ENCODE measurements around the gene ECHS1.

DNA sequence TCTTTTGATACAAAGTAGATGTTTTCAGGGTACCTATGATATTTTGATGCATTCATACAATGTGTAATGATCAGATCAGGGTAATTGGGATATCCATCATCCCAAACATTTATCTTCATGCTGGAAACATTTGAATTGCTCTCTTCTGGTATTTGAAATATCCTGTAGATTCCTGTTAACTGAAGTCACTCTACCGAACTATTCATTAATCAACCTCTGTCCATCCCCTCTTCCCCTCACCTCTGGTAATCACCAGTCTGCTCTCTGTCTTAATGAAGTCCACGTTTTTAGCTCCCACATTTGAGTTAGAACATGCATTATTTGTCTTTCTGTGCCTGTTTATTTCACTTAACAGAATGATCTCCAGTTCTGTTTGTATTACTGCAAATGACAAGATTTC lies 32.1 kb upstream of the ECHS1 start:
- TF ChIP-seq, protein P1, sequence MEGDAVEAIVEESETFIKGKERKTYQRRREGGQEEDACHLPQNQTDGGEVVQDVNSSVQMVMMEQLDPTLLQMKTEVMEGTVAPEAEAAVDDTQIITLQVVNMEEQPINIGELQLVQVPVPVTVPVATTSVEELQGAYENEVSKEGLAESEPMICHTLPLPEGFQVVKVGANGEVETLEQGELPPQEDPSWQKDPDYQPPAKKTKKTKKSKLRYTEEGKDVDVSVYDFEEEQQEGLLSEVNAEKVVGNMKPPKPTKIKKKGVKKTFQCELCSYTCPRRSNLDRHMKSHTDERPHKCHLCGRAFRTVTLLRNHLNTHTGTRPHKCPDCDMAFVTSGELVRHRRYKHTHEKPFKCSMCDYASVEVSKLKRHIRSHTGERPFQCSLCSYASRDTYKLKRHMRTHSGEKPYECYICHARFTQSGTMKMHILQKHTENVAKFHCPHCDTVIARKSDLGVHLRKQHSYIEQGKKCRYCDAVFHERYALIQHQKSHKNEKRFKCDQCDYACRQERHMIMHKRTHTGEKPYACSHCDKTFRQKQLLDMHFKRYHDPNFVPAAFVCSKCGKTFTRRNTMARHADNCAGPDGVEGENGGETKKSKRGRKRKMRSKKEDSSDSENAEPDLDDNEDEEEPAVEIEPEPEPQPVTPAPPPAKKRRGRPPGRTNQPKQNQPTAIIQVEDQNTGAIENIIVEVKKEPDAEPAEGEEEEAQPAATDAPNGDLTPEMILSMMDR (conservative IDR thresholded peaks at IDR 0.05 in 1 of 2, IDR thresholded peaks at IDR 0.05 in 1 of 2; ENCODE audit: extremely low read depth in 1 of 2, insufficient read depth in 1 of 2, low read depth in 1 of 2, low read length in 2 of 2) = no peak
- no peak for TF ChIP-seq EZH2 (IDR thresholded peaks at IDR 0.05; ENCODE audit: borderline replicate concordance, low read length)
